Hepatocyte (in vitro differentiated cells): ENCODE measurements around the gene PPP5C. TPM values are rescaled to one million over a fixed set of nuclear protein-coding genes. Genes with fewer than 3 reads are reported as not detected.

ENCODE experiments used
- DNase-seq: peaks from one replicate; pipeline ENCODE4 v3.0.0-alpha.2; 2016; ENCODE audit warnings: low spot score
- H2AFZ ChIP-seq: fragments of 200-600 bp; sonication (generic); 2 replicates; pipeline ENCODE4 v1.6.0; 2016; ENCODE audit warnings: antibody characterized with exemption, mild to moderate bottlenecking
- H3K27ac ChIP-seq: fragments of 200-600 bp; sonication (generic); 2 replicates; pipeline ENCODE4 v1.5.1; 2016; ENCODE audit warnings: mild to moderate bottlenecking
- H3K27me3 ChIP-seq: fragments of 200-600 bp; sonication (generic); 2 replicates; pipeline ENCODE4 v1.6.1; 2016
- H3K36me3 ChIP-seq: fragments of 200-600 bp; sonication (generic); replicated peaks from 2 replicates; pipeline ENCODE4 v1.5.1; 2016; ENCODE audit warnings: low read depth; ENCODE audit not compliant: insufficient read depth
- H3K4me1 ChIP-seq: fragments of 200-600 bp; sonication (generic); 2 replicates; pipeline ENCODE4 v1.5.1; 2016; ENCODE audit warnings: mild to moderate bottlenecking, moderate library complexity; ENCODE audit not compliant: insufficient read depth
- H3K4me2 ChIP-seq: fragments of 200-600 bp; sonication (generic); 2 replicates; pipeline ENCODE4 v1.6.0; 2016
- H3K4me3 ChIP-seq: fragments of 200-600 bp; sonication (generic); 2 replicates; pipeline ENCODE4 v1.5.1; 2016; ENCODE audit warnings: mild to moderate bottlenecking
- H3K79me2 ChIP-seq: fragments of 200-600 bp; sonication (generic); 2 replicates; pipeline ENCODE4 v1.6.0; 2017; ENCODE audit warnings: mild to moderate bottlenecking
- H3K9me2 ChIP-seq: fragments of 200-600 bp; sonication (generic); replicated peaks from 2 replicates; pipeline ENCODE4 v1.6.0; 2017; ENCODE audit warnings: mild to moderate bottlenecking; ENCODE audit not compliant: insufficient read depth
- H3K9me3 ChIP-seq: fragments of 200-600 bp; sonication (generic); 2 replicates; pipeline ENCODE4 v1.5.1; 2016; ENCODE audit warnings: low read depth, mild to moderate bottlenecking
- H4K20me1 ChIP-seq: fragments of 200-600 bp; sonication (generic); 2 replicates; pipeline ENCODE4 v1.6.0; 2016; ENCODE audit warnings: mild to moderate bottlenecking; ENCODE audit not compliant: insufficient read depth, poor library complexity, severe bottlenecking
- CTCF ChIP-seq: fragments of 200-600 bp; sonication (generic); IDR thresholded peaks from 2 replicates; pipeline ENCODE4 v1.5.1; 2016; ENCODE audit warnings: antibody characterized with exemption, mild to moderate bottlenecking; ENCODE audit not compliant: poor library complexity
- EZH2 ChIP-seq: fragments of 200-600 bp; sonication (generic); IDR thresholded peaks from 2 replicates; pipeline ENCODE4 v1.6.1; 2016; ENCODE audit warnings: antibody characterized with exemption, mild to moderate bottlenecking, borderline replicate concordance
- EZH2phosphoT487 ChIP-seq: fragments of 200-600 bp; sonication (generic); IDR thresholded peaks from one replicate; pipeline ENCODE4 v1.6.1; 2018; ENCODE audit warnings: antibody characterized with exemption, mild to moderate bottlenecking, low read depth, moderate library complexity; ENCODE audit not compliant: unreplicated experiment, severe bottlenecking
- WGBS: methylation state at CpG from one replicate; pipeline ENCODE4 v1.1.6; 2016; ENCODE audit warnings: low lambda C conversion rate; ENCODE audit errors: missing lambda C conversion rate; 5-methylcytosine and 5-hydroxymethylcytosine counted together
- polyA plus RNA-seq: library from polyadenylated mRNA; unstranded; fragments of >200 nt; fragmentation: Nextera tagmentation; extraction: Ambion mirVana; gene quantifications from 2 replicates; pipeline ENCODE4 v1.2.1, GENCODE V29; 2016
- total RNA-seq: library from RNA; depleted of rRNA; stranded (reverse); fragments of >200 nt; gene quantifications from 2 replicates; pipeline ENCODE4 v1.2.3, GENCODE V29; 2014

PPP5C gene
- total and polyA plus RNA-seq, 2 experiments from 2014 or later = 51.2 to 68.8 TPM

- peaks cover 2% of the 10 kb centered on the region for H3K36me3 ChIP-seq
- no peaks in the 10 kb centered on the region for H3K9me2 ChIP-seq
- H3K27me3 ChIP-seq = no peaks in the 10 kb centered on the region
- no peaks in the 10 kb centered on the region for H3K4me1 ChIP-seq
- H2AFZ ChIP-seq = no peak overlapping the region
- H3K79me2 ChIP-seq = peaks cover 4% of the 10 kb centered on the region
- H4K20me1 ChIP-seq = no peaks in the 10 kb centered on the region
- H3K9me3 ChIP-seq = no peaks in the 10 kb centered on the region
- 87% methylated on average over 9 of the region's 10 CpGs for WGBS
- DNase-seq = no peak
- no peak for TF ChIP-seq CTCF
- TF ChIP-seq EZH2phosphoT487 = no peak
- TF ChIP-seq EZH2 = no peak
- no peak overlapping the region for H3K27ac ChIP-seq
- H3K4me3 ChIP-seq = no peak overlapping the region
- H3K4me2 ChIP-seq = no peak overlapping the region
Observed at GRCh38 chr19:46386151-46386550, 39.3 kb downstream of the PPP5C start.

GRCh38 chr19:46386996-46387712 is 40.3 kb downstream of the PPP5C start:
- H3K27ac ChIP-seq = no peak overlapping the region
- no peaks in the 10 kb centered on the region for H3K9me2 ChIP-seq
- peak; percentile 2 for DNase-seq
- H2AFZ ChIP-seq = no peak overlapping the region
- H3K9me3 ChIP-seq = no peaks in the 10 kb centered on the region
- peaks cover 6% of the 10 kb centered on the region for H3K4me1 ChIP-seq
- H3K79me2 ChIP-seq = no peaks in the 10 kb centered on the region
- WGBS = 98% methylated on average over 30 of the region's 30 CpGs
- H3K4me2 ChIP-seq = no peak overlapping the region
- TF ChIP-seq EZH2 (no peak), CTCF (no peak), EZH2phosphoT487 (no peak)
- H4K20me1 ChIP-seq = no peaks in the 10 kb centered on the region
- H3K36me3 ChIP-seq = no peaks in the 10 kb centered on the region
- no peak overlapping the region for H3K4me3 ChIP-seq
- no peaks in the 10 kb centered on the region for H3K27me3 ChIP-seq

- WGBS = 95% methylated on average over 10 of the region's 10 CpGs
- no peak overlapping the region for H3K4me2 ChIP-seq
- H2AFZ ChIP-seq = no peak overlapping the region
- H4K20me1 ChIP-seq = no peaks in the 10 kb centered on the region
- no peaks in the 10 kb centered on the region for H3K9me2 ChIP-seq
- no peaks in the 10 kb centered on the region for H3K36me3 ChIP-seq
- H3K4me3 ChIP-seq = no peak overlapping the region
- H3K27me3 ChIP-seq = no peaks in the 10 kb centered on the region
- TF ChIP-seq EZH2phosphoT487 (no peak), EZH2 (no peak), CTCF (no peak)
- no peaks in the 10 kb centered on the region for H3K79me2 ChIP-seq
- H3K4me1 ChIP-seq = peaks cover 10% of the 10 kb centered on the region
- DNase-seq = no peak
- H3K9me3 ChIP-seq = no peaks in the 10 kb centered on the region
- H3K27ac ChIP-seq = no peak overlapping the region
Observed at GRCh38 chr19:46387713-46388130, 40.8 kb downstream of the PPP5C start.
